ENCODE results near the gene NRP1.

- no peak for TF ChIP-seq EZH2phosphoT487 (IDR thresholded peaks at IDR 0.05; ENCODE audit: borderline replicate concordance, low read length)
- TF ChIP-seq CTCF (conservative IDR thresholded peaks at IDR 0.05; ENCODE audit: low read depth, low read length): no peak
Observed at GRCh38 chr10:33315891-33316290, 18.6 kb downstream of the NRP1 start.

Data from PC-3 (cell line).